HFFc6 (cell line): Measurements from ENCODE around the gene CNNM1. TPM values are rescaled to one million over a fixed set of nuclear protein-coding genes. Genes with fewer than 3 reads are reported as not detected.

Experiments used
- DNase-seq: peaks from one replicate; pipeline ENCODE4 v3.0.0-alpha.2; 2018
- H3K27ac Mint-ChIP-seq: 2 replicates; pipeline ENCODE4 v1.8.0; 2020; ENCODE audit warnings: mild to moderate bottlenecking, mixed read lengths
- H3K27me3 Mint-ChIP-seq: 2 replicates; pipeline ENCODE4 v1.8.0; 2021; ENCODE audit warnings: mild to moderate bottlenecking, moderate library complexity, mixed read lengths; ENCODE audit not compliant: insufficient read depth
- H3K36me3 Mint-ChIP-seq: 2 replicates; pipeline ENCODE4 v1.8.0; 2021; ENCODE audit warnings: low read depth, mixed read lengths
- H3K4me1 Mint-ChIP-seq: 2 replicates; pipeline ENCODE4 v1.8.0; 2020; ENCODE audit warnings: low read depth, mixed read lengths
- H3K4me3 Mint-ChIP-seq: 2 replicates; pipeline ENCODE4 v1.8.0; 2020; ENCODE audit warnings: mild to moderate bottlenecking, moderate library complexity, mixed read lengths
- H3K9me3 Mint-ChIP-seq: 2 replicates; pipeline ENCODE4 v1.8.0; 2020; ENCODE audit warnings: mild to moderate bottlenecking, mixed read lengths
- total RNA-seq, 6 experiments: library from RNA; stranded (reverse); fragmentation: NEBNext Ultra II Directional; extraction: Animal tissue kit (Norgen Biotek cat#: 25700); gene quantifications; 2 replicates in 1 of 6; 3 replicates in 5 of 6; pipeline ENCODE4 v1.2.3, GENCODE V29; 2021
- TF ChIP-seq, protein P1 (sequence below): fragments of 200-600 bp; sonication (generic); IDR thresholded peaks from 2 replicates; pipeline ENCODE4 v1.5.0; 2021; ENCODE audit warnings: antibody characterized with exemption, mild to moderate bottlenecking

Gene CNNM1
- total RNA-seq, 6 experiments from 2014 or later, result 3.0 to 4.6 (median 3.3) TPM

- TF ChIP-seq, protein P1, sequence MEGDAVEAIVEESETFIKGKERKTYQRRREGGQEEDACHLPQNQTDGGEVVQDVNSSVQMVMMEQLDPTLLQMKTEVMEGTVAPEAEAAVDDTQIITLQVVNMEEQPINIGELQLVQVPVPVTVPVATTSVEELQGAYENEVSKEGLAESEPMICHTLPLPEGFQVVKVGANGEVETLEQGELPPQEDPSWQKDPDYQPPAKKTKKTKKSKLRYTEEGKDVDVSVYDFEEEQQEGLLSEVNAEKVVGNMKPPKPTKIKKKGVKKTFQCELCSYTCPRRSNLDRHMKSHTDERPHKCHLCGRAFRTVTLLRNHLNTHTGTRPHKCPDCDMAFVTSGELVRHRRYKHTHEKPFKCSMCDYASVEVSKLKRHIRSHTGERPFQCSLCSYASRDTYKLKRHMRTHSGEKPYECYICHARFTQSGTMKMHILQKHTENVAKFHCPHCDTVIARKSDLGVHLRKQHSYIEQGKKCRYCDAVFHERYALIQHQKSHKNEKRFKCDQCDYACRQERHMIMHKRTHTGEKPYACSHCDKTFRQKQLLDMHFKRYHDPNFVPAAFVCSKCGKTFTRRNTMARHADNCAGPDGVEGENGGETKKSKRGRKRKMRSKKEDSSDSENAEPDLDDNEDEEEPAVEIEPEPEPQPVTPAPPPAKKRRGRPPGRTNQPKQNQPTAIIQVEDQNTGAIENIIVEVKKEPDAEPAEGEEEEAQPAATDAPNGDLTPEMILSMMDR, result no peak
- no peaks in the 10 kb centered on the region for H3K9me3 Mint-ChIP-seq
- no peaks in the 10 kb centered on the region; the same call in 1 of the 2 replicates for H3K27me3 Mint-ChIP-seq
- H3K36me3 Mint-ChIP-seq, result peaks cover 21% of the 10 kb centered on the region
- H3K4me3 Mint-ChIP-seq, result peak overlapping the region; percentile 79
- H3K27ac Mint-ChIP-seq, result peak overlapping the region; percentile 89
- peaks cover 70% of the 10 kb centered on the region for H3K4me1 Mint-ChIP-seq
- DNase-seq, result peak; percentile 89
These were observed 66.7 kb downstream of the CNNM1 start for GRCh38 chr10:99395750-99396445.

GRCh38 chr10:99396471-99396870 is 67.3 kb downstream of the CNNM1 start:
- H3K4me3 Mint-ChIP-seq, result peak overlapping the region; percentile 79
- peak overlapping the region; percentile 89 for H3K27ac Mint-ChIP-seq
- H3K4me1 Mint-ChIP-seq, result peaks cover 65% of the 10 kb centered on the region
- TF ChIP-seq, protein P1, result peak; percentile 44; the same call in 1 of the 2 replicates
- H3K27me3 Mint-ChIP-seq, result no peaks in the 10 kb centered on the region; the same call in 1 of the 2 replicates
- peak; percentile 72 for DNase-seq
- H3K36me3 Mint-ChIP-seq, result peaks cover 21% of the 10 kb centered on the region
- H3K9me3 Mint-ChIP-seq, result no peaks in the 10 kb centered on the region

DNA sequence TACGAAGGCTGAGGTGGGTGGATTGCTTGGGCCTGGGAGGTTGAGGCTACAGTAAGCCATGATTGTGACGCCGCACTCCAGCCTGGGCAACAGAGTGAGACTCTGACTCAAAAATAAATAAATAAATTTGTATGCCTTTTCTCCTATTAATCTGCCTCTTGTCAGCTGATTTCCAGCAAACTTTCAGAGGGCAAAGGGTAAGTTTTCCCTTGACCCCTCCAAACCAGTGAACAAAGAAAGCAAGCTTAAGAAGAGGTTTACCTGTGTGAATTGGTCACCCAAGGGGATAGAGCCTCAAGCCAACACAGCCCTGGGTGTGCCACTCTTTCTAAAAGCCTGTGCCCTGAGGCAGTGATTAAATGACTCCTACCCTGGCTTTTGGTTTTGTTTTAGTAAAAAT is 70.5 kb downstream of the CNNM1 start:
- DNase-seq, result no peak
- peaks cover 41% of the 10 kb centered on the region for H3K36me3 Mint-ChIP-seq
- no peak overlapping the region for H3K4me3 Mint-ChIP-seq
- TF ChIP-seq, protein P1, result no peak
- no peaks in the 10 kb centered on the region for H3K9me3 Mint-ChIP-seq
- H3K27me3 Mint-ChIP-seq, result no peaks in the 10 kb centered on the region; the same call in 1 of the 2 replicates
- no peak overlapping the region for H3K27ac Mint-ChIP-seq
- peaks cover 48% of the 10 kb centered on the region for H3K4me1 Mint-ChIP-seq

DNA sequence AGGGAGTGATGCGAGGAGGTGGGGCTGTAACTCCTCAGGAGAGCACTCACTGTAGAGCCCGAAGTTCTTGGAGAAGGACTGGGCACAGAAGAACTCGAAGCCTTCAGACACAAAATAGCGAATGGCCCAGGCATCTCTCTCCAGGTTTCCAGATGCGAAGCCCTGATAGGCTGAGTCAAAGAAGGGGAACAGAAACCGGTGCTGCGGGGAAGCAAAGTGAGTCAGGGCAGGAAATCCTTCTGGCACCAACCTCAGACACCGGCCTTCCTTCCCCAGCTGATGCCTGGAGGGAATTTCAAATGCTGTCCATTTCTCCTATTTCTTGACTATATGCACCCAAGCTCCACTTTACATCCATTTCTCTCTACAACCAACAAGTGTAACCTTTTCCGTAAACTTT is 74.5 kb downstream of the CNNM1 start:
- Mint-ChIP-seq H3K27me3 (peaks cover 3% of the 10 kb centered on the region; the same call in 1 of the 2 replicates), H3K36me3 (peaks cover 49% of the 10 kb centered on the region), H3K4me1 (peaks cover 17% of the 10 kb centered on the region), H3K9me3 (no peaks in the 10 kb centered on the region), H3K4me3 (no peak overlapping the region), H3K27ac (no peak overlapping the region; the same call in 1 of the 2 replicates)
- TF ChIP-seq, protein P1, result no peak
- peak; percentile 41 for DNase-seq

- no peak overlapping the region for H3K27ac Mint-ChIP-seq
- H3K9me3 Mint-ChIP-seq, result no peaks in the 10 kb centered on the region
- peaks cover 30% of the 10 kb centered on the region for H3K4me1 Mint-ChIP-seq
- peaks cover 3% of the 10 kb centered on the region; the same call in 1 of the 2 replicates for H3K27me3 Mint-ChIP-seq
- peaks cover 44% of the 10 kb centered on the region for H3K36me3 Mint-ChIP-seq
- DNase-seq, result no peak
- H3K4me3 Mint-ChIP-seq, result no peak overlapping the region
- TF ChIP-seq, protein P1, result 0 out of 2 replicates have a peak, but pooled peaks have one; percentile 11
These were observed 77.0 kb downstream of the CNNM1 start for GRCh38 chr10:99406149-99406548.
